Suppressor macrophage treated with lipopolysaccharide for 4 hours (primary cell): Measurements from ENCODE around the gene ELAVL4.
A peak's percentile ranks its signal among the peaks of the same experiment; 100 is the strongest.

Experiments
- DNase-seq: peaks from one replicate; pipeline ENCODE4 v3.0.0-alpha.2; 2020

Gene ELAVL4

DNA sequence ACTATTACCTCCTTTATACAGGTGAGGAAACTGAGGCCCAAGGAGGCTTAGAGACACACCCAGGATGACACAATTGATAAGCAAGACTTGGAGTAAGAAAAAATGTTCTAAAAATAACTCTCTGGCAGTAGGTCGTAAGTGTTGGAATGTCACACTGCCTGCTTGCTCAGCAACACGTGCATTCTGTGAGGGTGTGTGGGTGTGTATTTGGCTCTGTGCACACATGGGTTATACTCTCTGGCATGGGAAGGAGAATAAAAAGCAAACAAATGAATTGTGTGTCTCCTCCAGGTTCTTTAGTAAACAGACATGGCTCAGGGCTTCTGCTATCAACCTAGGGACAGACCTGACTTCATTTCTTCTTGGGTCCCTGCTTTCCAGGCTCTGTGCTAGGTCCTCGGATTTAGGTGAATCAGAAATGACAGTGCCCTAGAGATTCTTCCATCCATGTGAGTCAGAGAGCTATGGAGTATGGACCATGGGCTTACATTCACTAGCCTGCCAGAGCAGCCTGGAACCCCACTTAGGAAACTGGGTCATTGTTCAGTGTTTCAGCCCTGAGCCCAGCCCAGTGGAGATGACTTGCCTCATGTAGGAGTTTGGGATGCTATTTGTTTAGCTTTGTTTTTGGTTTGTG lies 72.4 kb downstream of the ELAVL4 start:
- peak; percentile 9 for DNase-seq

DNA sequence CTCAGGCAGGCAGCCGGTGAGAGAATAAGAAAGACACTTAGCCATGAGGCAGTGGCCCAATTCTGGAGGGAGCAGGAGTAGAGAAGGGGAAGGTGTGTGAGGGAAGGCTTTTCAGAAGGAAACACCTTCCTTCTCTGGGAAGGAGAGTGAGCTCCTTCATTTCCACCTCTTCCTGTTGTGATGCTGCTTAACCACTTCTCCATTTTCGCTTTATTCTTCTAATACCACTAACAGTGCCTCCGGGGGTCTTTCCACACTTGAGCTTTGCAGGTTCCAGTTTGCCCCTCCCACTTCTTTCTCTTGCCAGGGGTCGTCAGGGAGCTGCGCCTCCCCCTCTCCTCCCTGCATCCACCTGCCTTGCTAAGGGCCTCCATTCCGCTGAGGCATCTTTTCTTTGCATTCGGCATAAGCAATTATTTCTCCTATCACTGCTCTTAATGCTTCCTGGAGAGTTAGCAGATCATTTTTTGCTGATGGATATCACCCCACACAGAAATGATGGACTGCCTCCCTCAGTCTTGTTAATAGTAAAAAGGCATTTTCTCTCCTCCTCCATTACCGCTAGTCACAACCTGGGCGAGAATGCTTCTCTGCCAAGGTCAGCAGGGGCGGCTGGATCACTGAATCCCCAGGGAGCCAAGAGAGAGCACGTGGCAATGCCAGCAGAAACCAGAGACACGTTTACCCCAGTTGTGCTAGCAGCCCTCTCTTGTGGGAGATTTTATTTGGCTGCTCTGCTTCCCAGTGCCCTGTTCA lies 74.8 kb downstream of the ELAVL4 start:
- no peak for DNase-seq

DNA sequence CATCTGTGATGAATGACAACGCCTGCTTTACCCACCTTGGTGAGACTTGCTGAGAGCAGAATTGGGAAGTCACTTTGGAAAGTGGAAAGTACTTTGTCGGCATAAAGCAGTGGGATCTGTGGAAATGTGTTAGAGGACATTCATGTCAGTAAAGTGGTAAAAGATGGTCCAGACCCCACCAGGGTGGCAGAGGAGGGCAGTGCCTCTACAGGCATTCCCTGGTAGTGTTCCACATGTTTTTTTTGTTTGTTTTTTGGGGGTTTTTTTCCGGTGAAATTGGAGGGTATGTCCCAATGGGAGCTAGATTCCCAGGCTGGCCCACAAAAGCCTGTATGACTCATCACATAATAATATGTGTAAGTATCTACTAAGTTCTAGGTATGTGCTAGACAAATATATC lies 80.6 kb downstream of the ELAVL4 start:
- no peak for DNase-seq

DNA sequence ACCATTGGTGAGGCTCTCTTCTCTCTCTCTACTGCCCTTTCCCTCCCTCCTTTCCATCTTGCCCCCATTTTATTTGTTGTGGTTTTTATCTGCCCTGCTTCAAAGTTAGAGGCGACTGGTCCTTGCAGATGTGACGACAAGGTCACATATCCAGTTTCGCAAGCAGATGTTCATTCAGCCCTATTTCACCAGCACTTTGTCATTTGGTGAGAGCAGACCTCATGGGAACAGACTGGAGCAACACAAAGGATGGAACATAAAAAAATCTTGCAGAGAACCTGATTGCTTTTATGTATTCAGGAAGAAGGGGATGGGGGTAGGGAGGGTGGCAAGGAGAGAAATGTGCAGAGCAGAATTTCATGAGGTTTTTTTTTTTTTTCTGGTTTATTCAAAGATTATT lies 84.3 kb downstream of the ELAVL4 start:
- DNase-seq = no peak

DNA sequence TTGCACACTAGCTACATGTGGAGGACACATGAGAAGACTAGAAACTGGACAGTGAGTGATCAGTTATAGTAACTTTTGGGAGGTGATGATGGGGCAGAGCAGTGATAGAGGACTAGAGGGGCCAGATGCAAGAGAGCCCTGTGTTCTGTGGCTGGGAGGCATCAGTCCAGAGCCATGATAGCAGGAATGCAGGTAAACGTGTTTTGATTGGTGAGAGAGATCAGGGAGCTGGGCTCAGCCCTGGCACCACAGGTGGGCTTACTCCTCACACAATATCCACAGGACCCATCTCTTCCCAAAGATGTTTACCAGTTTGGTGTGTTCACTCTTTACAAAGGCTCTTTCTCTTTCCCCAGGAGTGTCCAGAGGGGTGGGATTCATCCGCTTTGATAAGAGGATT lies 86.5 kb downstream of the ELAVL4 start:
- DNase-seq = no peak

DNA sequence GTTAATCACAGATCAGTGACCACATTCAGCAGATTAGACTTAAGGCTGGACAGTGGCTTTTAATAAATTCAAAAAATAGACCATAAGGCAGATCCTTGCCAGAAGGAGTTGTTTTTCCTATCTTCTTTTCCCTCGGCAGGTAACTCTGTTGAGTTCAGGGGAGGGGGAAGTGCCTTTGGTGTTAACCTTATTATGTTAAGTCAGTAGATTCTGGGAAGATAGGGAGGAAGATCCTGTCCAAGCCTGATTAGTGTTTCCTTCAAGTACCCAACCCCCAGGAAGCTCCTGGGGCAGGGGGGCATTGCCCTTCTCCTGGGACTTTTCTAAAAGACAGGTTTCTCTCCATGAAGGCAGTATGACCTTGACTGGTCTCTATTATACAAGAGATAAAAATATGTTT lies 87.4 kb downstream of the ELAVL4 start:
- no peak for DNase-seq

DNA sequence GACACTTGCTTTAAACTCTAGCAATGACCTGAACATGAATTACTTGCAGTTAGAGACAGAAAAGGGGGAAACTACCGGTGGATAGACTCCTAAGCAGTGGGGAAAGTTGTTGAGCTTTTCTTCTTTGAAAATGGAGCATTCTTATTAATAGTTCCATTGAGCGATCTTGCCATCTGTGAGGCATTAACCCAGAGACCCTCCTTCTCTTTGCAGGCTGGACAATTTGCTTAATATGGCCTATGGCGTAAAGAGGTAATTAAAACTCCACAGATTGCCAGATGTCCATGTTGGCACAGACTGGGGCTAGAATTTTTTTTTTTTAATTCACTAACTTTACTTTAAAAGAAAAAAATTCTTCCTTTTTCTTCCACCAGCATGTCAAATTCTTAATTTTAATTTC lies 88.5 kb downstream of the ELAVL4 start:
- no peak for DNase-seq

DNA sequence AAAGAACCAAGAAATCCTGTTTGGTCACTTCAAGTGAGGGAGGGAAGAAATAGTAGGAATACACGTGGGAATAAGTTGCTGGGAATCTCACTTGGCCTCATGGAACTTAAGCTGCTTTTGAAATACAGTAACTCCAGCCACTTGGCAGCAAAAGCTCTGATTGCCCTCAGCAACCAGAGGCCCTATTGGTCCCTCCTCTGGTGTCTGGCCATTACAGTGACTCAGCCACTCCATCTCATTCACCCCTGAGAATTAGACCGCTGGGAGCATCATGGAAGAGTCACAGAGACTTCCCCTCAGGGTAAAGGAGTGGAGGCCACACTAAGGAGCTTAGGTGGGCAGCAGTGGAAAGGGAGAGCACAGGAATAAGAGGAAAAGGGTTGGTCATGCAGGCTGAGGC lies 99.6 kb downstream of the ELAVL4 start:
- no peak for DNase-seq

DNA sequence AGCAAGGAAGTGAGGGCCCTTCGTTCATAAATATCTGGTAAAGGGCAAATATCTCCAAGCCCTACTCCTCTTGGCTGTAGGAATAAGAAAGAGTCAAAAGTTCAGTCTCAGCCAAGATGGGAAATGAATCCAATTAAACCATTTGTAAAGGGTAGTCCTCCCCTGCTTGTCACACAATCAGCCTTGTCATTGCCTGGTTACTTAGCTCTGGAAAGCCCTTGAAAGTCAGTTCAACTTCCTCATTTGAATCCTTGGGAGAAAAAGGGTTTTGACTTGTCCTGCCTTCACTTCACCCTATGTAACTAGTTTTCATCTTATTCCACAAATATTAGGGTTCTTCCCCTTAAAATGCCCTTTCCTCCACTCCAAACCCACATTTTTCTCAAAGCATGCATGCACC lies 100.0 kb downstream of the ELAVL4 start:
- peak; percentile 26 for DNase-seq

DNA sequence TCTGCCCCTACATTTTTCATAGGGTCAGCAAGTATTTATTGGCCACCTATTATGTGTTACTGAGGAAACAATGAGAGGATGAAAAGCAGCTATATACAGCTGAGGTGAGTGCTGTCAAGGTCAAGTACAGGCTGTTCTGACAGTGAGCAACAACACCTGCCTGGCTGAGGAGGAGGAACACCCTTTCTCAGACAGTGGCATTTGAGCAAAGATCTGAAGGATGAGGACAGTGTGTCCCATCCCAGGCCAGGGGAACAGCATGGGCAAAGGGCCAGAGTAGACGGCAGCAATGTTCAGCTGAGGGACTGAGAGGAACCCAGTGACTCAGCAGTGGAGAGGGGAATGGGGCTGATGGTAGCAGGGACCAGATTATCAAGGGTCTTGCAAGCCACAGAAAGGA lies 101.0 kb downstream of the ELAVL4 start:
- no peak for DNase-seq

DNA sequence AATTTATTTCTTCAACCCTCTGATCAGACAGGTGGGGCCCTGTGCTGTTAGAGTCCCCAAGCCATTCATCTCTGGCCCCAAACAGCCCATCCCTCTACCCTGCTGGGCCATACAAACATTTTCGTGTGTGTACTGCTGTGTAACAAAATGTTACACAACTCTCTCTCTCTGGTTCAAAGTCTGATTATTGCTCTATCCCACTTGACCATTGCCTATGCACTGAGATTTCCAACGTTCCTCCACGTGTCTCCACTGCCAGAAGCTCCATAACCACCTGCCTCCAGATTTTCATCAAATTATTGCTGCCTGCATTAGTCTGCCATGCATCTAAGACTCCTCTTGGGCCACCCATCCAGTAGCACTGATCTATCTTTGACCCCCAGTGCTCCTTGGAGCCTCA lies 104.8 kb downstream of the ELAVL4 start:
- no peak for DNase-seq

DNA sequence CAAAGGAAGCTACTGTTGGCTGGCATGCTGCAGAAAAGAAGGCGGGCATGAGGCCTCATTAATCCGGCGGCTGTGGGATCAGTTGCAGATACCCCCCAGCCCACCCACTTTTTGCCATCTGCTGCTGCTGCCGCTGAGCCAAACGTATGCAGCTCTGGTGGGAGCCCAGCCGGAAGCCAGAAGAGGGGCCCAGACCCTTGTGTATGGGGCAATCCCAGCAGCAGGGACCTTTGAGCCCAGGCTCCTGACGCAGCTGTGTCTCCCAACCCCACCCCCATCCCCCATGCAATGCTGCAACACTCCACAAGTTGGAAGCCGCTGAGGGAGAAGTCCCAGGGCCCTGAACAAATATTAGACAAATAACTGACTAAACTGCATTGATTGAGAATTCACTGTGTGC lies 106.0 kb downstream of the ELAVL4 start:
- DNase-seq = no peak

DNA sequence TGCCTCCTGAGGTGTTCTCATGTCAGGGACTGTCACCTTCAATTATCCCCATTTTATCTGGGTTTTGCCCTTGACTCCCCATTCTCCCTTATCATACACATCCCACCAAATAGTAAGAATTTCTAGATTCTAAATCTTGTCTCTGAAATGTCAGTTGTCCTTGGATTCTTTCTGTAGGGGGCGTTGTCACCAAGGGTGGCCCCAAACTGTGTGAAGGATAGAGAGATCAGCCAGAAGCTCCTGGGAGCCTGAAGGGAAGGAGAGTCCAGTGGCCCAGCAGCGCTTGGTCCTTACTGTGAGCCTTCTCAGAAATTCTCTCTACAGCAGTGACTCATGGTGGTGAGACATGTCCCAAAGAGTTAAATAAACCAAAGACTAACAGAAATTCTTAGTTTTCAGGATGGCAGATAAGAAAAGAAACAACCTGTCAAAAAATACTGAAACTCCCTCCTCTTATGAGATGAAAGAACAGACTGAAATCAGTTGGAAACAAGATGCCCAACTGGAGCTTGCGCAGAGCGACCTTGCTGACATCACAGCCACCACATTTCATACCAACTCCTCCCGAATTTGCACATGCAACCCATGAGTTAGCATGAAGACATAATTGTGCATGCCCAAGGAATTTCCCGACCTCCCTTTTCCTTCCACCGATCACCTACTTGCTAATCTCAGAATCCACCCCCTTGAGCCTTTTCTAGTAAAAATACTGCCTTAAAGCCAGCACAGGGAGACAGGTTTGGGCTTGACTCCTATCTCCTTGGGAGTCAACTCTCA lies 109.8 kb downstream of the ELAVL4 start:
- no peak for DNase-seq

DNA sequence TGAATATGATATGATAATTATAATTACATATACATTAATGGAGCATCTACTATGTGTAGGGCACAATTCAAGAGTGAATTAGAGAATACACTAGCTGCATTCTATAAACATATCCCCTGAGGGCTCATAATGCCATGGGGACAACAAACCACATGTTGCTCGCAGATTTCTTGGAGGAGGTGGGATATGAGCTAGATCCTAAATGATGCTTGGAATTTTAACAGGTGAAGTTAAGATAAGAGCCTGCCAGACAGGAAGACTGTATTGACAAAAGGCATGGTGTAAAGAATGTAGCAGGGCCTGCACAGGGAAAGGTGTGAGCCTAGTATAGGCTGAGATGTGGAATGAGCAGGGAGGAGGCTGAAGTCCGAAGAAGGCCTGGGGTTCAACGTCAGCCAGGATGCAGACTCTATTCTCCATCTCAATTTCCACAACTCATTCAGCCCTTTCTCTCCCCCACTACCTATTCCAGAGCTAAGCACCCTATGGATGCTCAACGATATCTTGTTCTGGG lies 120.2 kb downstream of the ELAVL4 start:
- no peak for DNase-seq

DNA sequence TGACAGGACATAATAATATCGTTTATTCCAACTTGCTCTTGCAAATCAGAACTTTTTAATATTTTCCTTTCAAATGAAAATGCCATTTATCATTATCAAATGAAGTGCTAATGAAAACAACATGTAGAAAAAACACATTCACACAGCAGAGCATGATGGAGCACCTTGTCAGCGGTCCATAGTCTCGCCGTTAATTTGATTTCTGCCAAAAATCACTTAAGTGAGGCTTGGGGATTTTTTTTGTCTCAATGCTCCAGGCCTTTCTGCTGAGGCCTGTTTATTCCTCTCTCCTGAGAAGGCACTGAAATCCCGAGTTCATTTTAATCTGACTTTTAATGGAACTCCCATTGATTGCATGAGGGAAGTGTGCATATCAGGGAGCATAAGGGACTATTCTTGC lies 122.5 kb downstream of the ELAVL4 start:
- DNase-seq = no peak

DNA sequence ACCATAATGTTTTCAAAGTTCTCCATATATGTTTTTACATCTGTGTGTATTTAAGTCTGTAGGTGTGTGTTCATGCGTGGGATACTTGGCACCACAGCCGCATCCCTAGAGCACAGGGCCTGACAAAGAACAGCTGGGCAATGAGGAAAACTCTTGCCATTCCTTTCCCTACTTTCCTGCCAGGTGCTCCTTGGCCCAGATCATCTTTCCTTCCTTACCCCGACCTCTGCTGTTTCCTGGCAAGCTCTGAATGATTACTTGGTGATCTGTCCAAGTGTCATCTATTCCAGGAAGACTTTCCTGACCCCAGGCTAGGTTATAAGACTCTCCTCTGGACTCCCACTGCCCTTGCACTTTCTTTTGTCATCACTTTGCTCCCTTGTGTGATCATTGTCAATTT lies 123.6 kb downstream of the ELAVL4 start:
- no peak for DNase-seq

DNA sequence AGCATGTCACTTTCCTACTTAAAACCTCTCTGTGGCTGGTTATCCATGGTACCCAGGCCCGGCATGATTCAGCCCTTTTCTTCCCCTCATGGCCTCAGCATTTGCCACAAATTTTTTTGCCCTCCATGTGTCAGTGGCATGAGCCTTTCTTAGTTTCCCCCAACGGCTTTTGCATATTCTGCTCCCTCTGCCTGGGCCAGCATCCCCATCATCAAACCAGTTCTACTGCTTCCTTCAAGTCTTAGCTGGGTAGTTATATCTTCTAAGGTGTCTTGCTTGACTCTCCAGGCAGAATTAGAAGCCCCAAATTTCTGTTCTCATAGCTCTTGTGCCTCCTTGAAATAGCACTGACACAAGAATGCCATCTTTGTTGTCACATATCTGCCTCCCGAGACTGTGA lies 127.9 kb downstream of the ELAVL4 start:
- no peak for DNase-seq

DNA sequence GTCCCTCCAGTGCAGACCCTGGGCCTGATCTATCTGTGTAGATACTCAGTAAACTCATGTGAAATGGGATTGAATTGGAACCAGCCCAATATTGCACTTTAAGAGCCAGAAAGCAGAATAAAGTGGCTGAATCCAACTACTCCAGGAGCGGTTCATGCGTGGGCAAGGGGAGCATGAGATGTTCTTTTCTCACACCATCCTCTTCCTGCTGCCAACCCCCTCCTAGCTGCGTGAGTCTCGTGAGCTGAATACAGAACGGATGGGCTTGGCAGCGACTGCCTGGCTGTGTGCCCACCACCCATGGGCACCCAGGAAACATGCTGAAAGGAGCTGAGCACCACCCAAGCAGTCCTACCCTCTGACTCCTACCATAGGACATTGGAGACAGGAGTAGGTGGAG lies 128.3 kb downstream of the ELAVL4 start:
- DNase-seq = no peak

DNA sequence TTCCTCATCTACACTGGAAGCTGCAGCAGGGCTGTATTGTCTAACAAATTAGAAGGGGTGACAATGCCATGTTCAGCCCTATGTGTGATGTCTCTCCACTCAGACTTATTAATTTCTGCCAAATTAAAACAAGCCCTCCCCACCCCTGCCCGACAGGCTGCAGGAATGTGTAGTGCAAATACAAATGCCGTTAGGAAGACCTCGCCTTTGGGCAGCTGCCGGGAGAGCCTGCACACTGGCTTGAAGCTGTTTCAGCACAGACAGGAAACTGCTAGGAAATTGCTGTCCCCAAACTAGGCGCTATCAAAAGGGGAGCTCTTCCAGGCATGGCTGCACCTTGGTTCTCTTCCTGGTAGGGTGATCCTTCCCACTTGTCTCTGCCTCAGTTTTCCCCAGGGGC lies 135.2 kb downstream of the ELAVL4 start:
- DNase-seq = no peak

DNA sequence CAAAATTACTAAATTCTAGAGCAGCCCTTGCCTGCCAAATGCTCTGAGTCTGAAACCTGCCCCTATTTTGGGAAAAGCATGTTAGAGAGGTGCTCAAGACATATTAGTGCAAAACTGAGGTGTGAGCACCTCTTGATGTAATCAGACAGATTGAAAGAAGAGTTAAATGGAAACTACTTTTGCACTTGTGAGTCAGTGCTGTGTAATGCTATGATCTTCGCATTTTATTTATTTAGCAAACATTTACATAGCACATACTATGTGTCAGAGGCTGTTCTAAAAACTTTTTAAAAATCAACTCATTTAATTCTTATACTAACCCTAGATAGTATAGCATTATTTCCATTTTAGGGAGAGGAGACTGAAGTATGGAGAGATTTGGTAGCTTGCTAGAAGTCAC lies 138.1 kb downstream of the ELAVL4 start:
- DNase-seq = no peak

DNA sequence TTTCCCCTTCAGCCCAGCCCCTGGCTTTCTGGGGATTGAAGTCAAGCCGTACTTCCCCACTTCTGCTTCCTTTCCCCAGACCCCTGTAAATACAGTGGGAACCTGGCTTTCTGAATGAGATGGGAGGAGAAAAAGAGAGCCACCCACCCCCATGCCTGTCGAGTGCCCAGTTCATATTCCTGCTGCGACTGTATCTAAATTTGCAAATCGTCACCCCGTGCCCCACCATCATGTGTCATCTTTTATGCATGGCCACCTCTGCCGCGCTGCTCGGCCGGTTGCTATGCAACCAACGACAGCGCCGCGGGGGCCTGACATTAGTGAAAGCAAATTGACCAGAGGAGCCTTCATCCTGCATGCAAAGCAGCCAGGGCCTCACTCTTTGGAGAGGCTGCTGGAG lies 143.0 kb downstream of the ELAVL4 start:
- peak; percentile 6 for DNase-seq

DNA sequence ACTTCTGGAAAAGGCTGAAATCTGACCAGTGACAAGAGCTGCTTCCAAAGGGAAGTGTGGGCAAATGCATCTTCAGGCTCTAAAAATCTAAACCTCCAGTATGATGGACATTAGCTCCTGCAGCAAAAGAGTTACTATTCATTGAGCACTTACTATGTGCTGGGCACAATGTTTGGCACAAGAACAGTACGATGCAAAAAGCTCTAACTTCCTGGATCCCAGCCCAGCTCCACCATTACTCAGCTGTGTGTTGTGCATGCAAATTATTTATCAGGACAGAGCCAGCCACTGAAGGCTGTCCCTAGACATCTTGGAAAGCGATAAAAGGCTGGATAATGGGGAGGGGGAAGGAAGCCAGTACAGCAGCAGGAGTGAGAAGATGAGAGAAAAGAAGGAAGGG lies 143.5 kb downstream of the ELAVL4 start:
- no peak for DNase-seq
